ENCODE results near the gene NCAM2.

The NCAM2 gene

DNA sequence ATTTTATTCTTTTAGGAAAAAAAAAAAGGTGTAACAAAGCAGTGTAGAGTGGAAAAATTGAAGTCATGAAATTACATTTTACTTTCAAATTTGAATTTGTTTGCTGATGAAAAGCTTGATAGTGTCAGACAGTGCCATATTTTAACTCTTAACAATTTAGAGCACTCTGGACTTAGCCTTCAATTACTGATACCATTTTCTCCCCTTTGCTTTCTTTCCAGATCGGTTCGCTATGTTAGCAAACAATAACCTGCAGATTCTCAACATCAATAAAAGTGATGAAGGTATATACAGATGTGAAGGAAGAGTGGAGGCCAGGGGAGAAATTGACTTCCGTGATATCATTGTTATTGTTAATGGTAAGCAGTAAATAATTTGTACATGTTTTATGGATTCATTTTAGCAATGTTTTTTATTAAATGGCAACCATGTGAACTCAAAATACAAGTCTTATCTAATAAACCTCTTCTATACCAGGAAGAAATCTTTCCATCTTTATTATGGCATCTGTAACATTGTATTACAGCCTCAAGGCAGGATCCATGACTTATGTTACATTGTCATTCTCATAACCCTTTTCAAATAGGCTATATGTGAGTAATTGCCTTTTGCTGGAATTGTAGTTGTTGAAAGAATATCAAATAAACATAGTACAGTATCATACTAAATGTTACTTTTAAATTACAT lies 293.8 kb downstream of the NCAM2 start:
- H2AFZ ChIP-seq = no peak overlapping the region
- H3K4me3 ChIP-seq (ENCODE audit: low read depth, low read length) = no peak overlapping the region
- no peak overlapping the region for H3K27ac ChIP-seq
- no peaks in the 10 kb centered on the region for H3K79me2 ChIP-seq
- no peak overlapping the region for H3K9ac ChIP-seq
- H3K4me1 ChIP-seq = no peaks in the 10 kb centered on the region
- H3K36me3 ChIP-seq (ENCODE audit: control insufficient read depth, insufficient read depth, low read length) = no peaks in the 10 kb centered on the region
- H3K4me2 ChIP-seq (ENCODE audit: low read length) = no peak overlapping the region
- TF ChIP-seq, protein P1, sequence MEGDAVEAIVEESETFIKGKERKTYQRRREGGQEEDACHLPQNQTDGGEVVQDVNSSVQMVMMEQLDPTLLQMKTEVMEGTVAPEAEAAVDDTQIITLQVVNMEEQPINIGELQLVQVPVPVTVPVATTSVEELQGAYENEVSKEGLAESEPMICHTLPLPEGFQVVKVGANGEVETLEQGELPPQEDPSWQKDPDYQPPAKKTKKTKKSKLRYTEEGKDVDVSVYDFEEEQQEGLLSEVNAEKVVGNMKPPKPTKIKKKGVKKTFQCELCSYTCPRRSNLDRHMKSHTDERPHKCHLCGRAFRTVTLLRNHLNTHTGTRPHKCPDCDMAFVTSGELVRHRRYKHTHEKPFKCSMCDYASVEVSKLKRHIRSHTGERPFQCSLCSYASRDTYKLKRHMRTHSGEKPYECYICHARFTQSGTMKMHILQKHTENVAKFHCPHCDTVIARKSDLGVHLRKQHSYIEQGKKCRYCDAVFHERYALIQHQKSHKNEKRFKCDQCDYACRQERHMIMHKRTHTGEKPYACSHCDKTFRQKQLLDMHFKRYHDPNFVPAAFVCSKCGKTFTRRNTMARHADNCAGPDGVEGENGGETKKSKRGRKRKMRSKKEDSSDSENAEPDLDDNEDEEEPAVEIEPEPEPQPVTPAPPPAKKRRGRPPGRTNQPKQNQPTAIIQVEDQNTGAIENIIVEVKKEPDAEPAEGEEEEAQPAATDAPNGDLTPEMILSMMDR (IDR thresholded peaks at IDR 0.05) = no peak
- no peaks in the 10 kb centered on the region for H3K27me3 ChIP-seq (ENCODE audit: control insufficient read depth, insufficient read depth, low read length)
- no peaks in the 10 kb centered on the region for H3K9me3 ChIP-seq (ENCODE audit: control insufficient read depth, low read length)

GRCh38 chr21:21295303-21295702 lies 297.1 kb downstream of the NCAM2 start:
- no peaks in the 10 kb centered on the region for H3K79me2 ChIP-seq
- H3K36me3 ChIP-seq (ENCODE audit: control insufficient read depth, insufficient read depth, low read length) = no peaks in the 10 kb centered on the region
- TF ChIP-seq, protein P1 (IDR thresholded peaks at IDR 0.05) = no peak
- no peak overlapping the region for H3K4me2 ChIP-seq (ENCODE audit: low read length)
- H3K9ac ChIP-seq = no peak overlapping the region
- no peaks in the 10 kb centered on the region for H3K4me1 ChIP-seq
- H3K27me3 ChIP-seq (ENCODE audit: control insufficient read depth, insufficient read depth, low read length) = no peaks in the 10 kb centered on the region
- H3K9me3 ChIP-seq (ENCODE audit: control insufficient read depth, low read length) = no peaks in the 10 kb centered on the region
- no peak overlapping the region for H2AFZ ChIP-seq
- no peak overlapping the region for H3K4me3 ChIP-seq (ENCODE audit: low read depth, low read length)
- H3K27ac ChIP-seq = no peak overlapping the region

DNA sequence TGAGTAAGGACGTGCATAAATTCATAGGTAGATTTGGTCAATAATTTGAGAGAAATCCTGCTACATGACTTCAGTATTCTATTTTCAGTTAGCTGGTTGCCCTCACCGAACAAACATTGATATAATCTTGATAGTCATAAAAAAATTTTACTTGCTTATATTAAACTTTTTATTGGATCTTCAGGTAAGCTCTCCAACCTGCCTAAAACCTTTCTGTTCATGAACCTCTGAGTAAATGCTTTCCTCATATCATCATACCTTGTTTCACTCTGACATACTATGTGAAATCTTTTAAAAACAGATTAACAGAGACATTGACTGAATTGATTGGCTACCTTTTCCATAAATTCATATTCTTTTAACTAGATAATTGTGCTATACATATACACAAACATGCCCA lies 299.0 kb downstream of the NCAM2 start:
- no peak overlapping the region for H3K27ac ChIP-seq
- no peaks in the 10 kb centered on the region for H3K27me3 ChIP-seq (ENCODE audit: control insufficient read depth, insufficient read depth, low read length)
- H3K9me3 ChIP-seq (ENCODE audit: control insufficient read depth, low read length) = no peaks in the 10 kb centered on the region
- no peak overlapping the region for H2AFZ ChIP-seq
- TF ChIP-seq, protein P1 (IDR thresholded peaks at IDR 0.05) = no peak
- no peak overlapping the region for H3K9ac ChIP-seq
- H3K4me1 ChIP-seq = no peaks in the 10 kb centered on the region
- H3K36me3 ChIP-seq (ENCODE audit: control insufficient read depth, insufficient read depth, low read length) = no peaks in the 10 kb centered on the region
- H3K4me3 ChIP-seq (ENCODE audit: low read depth, low read length) = no peak overlapping the region
- no peak overlapping the region for H3K4me2 ChIP-seq (ENCODE audit: low read length)
- no peaks in the 10 kb centered on the region for H3K79me2 ChIP-seq

DNA sequence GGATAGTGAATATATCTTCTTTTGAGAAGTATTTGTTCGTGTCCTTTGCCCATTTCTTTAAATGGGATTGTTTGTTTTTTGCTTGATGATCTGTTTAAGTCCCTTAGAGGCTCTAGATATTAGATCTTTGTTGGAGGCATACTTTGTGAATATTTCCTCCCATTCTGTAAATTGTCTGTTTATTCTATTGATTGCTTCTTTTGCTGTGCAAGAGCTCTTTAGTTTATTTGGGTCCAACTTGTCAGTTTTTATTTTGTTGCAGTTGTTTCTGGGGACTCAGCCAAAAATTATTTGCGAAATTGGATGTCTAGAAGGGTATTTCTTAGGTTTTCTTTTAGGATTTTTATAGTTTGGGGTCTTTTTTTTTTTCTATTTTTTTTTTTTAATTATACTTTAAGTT lies 302.8 kb downstream of the NCAM2 start:
- TF ChIP-seq, protein P1 (IDR thresholded peaks at IDR 0.05) = no peak
- Histone ChIP-seq H3K9ac (no peak overlapping the region), H3K36me3 (ENCODE audit: control insufficient read depth, insufficient read depth, low read length) (no peaks in the 10 kb centered on the region), H3K4me1 (no peaks in the 10 kb centered on the region), H3K9me3 (ENCODE audit: control insufficient read depth, low read length) (no peaks in the 10 kb centered on the region), H3K27ac (no peak overlapping the region), H3K4me3 (ENCODE audit: low read depth, low read length) (no peak overlapping the region), H3K4me2 (ENCODE audit: low read length) (no peak overlapping the region), H3K27me3 (ENCODE audit: control insufficient read depth, insufficient read depth, low read length) (no peaks in the 10 kb centered on the region), H2AFZ (no peak overlapping the region), H3K79me2 (no peaks in the 10 kb centered on the region)

DNA sequence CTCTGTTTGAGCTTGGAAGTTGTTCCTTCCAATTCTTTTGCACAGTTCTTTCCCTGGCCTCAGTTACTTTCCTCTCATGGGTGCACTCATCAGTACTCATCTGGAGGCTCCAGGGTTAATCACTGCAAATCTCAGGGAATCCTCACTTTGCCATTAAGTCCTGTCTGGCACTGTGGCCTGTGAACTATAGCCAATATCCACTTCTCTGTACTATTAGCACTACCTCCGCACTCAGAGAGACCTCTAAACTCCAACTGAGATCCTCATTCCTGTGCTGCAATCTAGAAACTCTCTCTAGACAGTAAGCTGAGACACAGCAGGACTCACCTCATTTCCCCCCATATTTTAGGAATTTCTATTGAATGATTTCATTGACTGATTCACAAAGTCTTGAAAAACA lies 311.3 kb downstream of the NCAM2 start:
- Histone ChIP-seq H3K4me1 (no peaks in the 10 kb centered on the region), H3K9ac (no peak overlapping the region), H3K27ac (no peak overlapping the region), H3K4me2 (ENCODE audit: low read length) (no peak overlapping the region), H3K4me3 (ENCODE audit: low read depth, low read length) (no peak overlapping the region), H2AFZ (no peak overlapping the region), H3K36me3 (ENCODE audit: control insufficient read depth, insufficient read depth, low read length) (no peaks in the 10 kb centered on the region), H3K9me3 (ENCODE audit: control insufficient read depth, low read length) (no peaks in the 10 kb centered on the region), H3K27me3 (ENCODE audit: control insufficient read depth, insufficient read depth, low read length) (no peaks in the 10 kb centered on the region), H3K79me2 (no peaks in the 10 kb centered on the region)
- TF ChIP-seq, protein P1 (IDR thresholded peaks at IDR 0.05) = no peak

All from parathyroid adenoma (tissue), 2 donors.